Stimulated activated CD8-positive, alpha-beta memory T cell treated with anti-CD3 and anti-CD28 coated beads, Interleukin-7, amount 100 ng/mL, for 48 hours (primary cell): ENCODE measurements around the gene PIEZO1.

Experiments
- DNase-seq, 2 donors: peaks; one replicate each; pipeline ENCODE4 v3.0.0-alpha.2; 2020; ENCODE audit warnings: low read depth in 1 of 2; ENCODE audit errors: extremely low read depth in 1 of 2

Gene PIEZO1

GRCh38 chr16:88754109-88754911, 30.7 kb downstream of the PIEZO1 start:
- no peak for DNase-seq

- DNase-seq, result no peak
Observed at GRCh38 chr16:88753602-88754001, 31.4 kb downstream of the PIEZO1 start.

GRCh38 chr16:88753191-88753590, 31.8 kb downstream of the PIEZO1 start:
- no peak for DNase-seq

GRCh38 chr16:88752386-88753002, 32.5 kb downstream of the PIEZO1 start:
- DNase-seq, result no peak

- DNase-seq, result no peak
Observed at GRCh38 chr16:88750854-88751253, 34.2 kb downstream of the PIEZO1 start.

- no peak for DNase-seq
Observed at GRCh38 chr16:88749358-88749757, 35.7 kb downstream of the PIEZO1 start.

GRCh38 chr16:88748364-88748763, 36.7 kb downstream of the PIEZO1 start:
- DNase-seq, result no peak

- DNase-seq, result peak; percentile 19 to 24
Observed at GRCh38 chr16:88747588-88748301, 37.3 kb downstream of the PIEZO1 start.

- no peak for DNase-seq
Observed at GRCh38 chr16:88746506-88746905, 38.5 kb downstream of the PIEZO1 start.

- no peak for DNase-seq
Observed at GRCh38 chr16:88744577-88745521, 40.2 kb downstream of the PIEZO1 start.

- peak in 1 of 2 donors; percentile 45 for DNase-seq
Observed at GRCh38 chr16:88743693-88744576, 41.1 kb downstream of the PIEZO1 start.

GRCh38 chr16:88742896-88743605, 42.0 kb downstream of the PIEZO1 start:
- no peak for DNase-seq

GRCh38 chr16:88741368-88741767, 43.7 kb downstream of the PIEZO1 start:
- DNase-seq, result no peak

- no peak for DNase-seq
Observed at GRCh38 chr16:88740727-88741055, 44.3 kb downstream of the PIEZO1 start.

GRCh38 chr16:88739977-88740726, 44.9 kb downstream of the PIEZO1 start:
- DNase-seq, result no peak

GRCh38 chr16:88739139-88739976, 45.7 kb downstream of the PIEZO1 start:
- DNase-seq, result no peak
